A549 treated with GW870086 at 1 μM for 4 hours (cell line): ENCODE data around the gene ZNF74. TPM values are rescaled to one million over a fixed set of nuclear protein-coding genes. Genes with fewer than 3 reads are reported as not detected.

Source experiments
- total RNA-seq: library from RNA; stranded (reverse); fragments of 200-300 nt; extraction: Qiagen RNA extraction; gene quantifications from 5 replicates; pipeline ENCODE4 v1.2.3, GENCODE V29; 2022; ENCODE audit warnings: low read depth

Gene ZNF74
- total RNA-seq: 5.7 to 7.8 TPM (median 6.8 TPM) in 5 replicates

DNA sequence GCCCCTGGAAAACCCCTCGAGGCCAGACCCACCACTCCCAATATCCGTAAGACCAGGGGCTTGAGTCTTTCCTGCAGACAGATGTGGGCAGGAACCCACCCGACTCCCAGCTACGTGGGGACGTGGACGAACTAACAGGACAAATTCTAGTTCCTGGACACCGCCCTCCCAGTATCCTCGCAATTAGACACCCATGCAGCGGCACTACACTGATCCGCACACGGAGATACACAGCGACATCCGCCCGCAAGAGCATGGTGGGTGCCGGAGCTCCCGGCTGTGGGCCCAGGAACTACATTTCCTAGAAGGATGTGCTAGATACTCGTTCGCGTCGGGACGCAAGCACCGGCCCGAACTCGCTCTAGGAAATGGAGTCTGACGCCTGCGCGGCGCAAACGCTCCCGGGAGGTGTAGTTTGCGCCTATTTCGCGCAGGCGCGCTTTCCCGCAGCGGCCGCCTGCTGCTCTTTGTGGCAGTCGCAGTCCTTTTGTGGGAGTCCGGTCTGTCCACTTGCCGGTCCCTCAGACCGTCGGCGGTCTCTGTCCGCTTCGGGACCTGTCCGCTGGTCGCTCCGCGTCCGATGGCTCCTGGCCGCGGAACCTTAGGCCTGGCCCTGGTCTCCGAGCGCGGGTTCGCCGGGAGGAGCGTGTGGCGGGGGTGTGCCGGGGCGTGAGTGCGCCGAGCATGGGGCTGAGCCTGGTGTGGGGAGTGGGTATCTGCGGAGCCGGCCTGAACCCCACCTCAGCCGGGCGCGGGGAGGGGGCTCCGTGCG is at the start of gene ZNF74:
Gene ZNF74, plus strand, starts transcription at position 447 of the 772 bp plus-strand sequence. CDS start 478 bp downstream, outside the sequence.

DNA sequence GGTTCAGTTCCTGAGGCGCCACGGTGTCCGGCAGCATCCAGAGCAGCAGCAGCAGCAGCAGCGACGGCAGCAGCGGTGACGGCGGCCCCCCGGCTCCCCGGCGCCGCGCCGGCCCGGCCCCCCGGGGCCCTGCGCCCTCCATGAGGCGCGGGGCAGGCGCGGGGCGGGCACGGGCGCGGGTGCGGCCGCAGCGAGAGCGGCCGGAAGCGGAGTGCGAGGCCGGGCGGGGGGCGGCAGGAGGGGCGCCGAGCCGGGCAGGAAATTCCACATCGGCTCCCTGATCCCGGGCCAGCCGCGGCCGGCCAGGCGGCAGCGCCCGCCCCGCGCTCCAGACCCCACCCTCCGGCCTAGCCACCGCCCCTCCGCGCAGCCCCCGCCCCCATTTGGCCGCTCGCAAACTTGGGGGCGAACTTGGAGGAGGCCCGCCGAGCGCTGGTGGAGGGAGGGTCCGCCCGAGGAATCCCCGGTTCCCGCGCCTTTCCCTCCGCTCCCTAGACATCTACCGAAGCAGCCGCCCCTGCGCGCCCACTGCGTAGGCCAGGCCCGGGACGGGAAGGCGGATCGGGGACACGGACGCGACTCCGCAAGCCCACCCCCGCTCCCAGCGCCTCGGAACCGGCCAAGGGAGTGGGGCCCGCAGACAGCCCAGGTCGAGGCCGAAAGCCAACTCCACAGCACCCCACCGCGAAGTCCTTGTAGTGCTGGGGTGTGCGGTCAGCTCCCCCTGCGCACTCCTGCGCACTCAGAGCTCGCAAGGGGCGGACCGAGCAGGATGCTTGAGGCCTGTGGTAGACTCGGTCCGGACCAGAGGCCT is 43.9 kb downstream of the ZNF74 start, which contains the start of gene SCARF2:
Gene SCARF2, minus strand, starts transcription at position 213 of the 814 bp plus-strand sequence. Its CDS starts 71 bp downstream, at position 142.

Other genes starting within 250 kb of the ZNF74 start
- gene CCDC188, start 243.1 kb upstream of the ZNF74 start, total RNA-seq: not detected in 5 replicates
- 8.0 to 12.4 TPM (median 11.6 TPM) in 5 replicates for gene RTN4R, start 125.8 kb upstream of the ZNF74 start, total RNA-seq
- 29.8 to 44.3 TPM (median 42.0 TPM) in 5 replicates for gene DGCR6L, start 74.1 kb upstream of the ZNF74 start, total RNA-seq
- 0.71 to 1.6 TPM (median 0.97 TPM) in 5 replicates for gene SCARF2, start 43.7 kb downstream of the ZNF74 start, total RNA-seq
- gene KLHL22, start 101.6 kb downstream of the ZNF74 start, total RNA-seq: 7.0 to 11.2 TPM (median 10.2 TPM) in 5 replicates
- gene MED15, start 113.5 kb downstream of the ZNF74 start, total RNA-seq: 51.5 to 66.4 TPM (median 60.9 TPM) in 5 replicates